ENCODE measurements around the gene NBR1. TPM values are rescaled to one million over a fixed set of nuclear protein-coding genes. Genes with fewer than 3 reads are reported as not detected.
"Not testable (repeated sequence)": the region's sequence is repeated elsewhere in the genome, so short reads cannot be mapped to it uniquely, and the experiment has no call there.

The NBR1 gene, protein sequence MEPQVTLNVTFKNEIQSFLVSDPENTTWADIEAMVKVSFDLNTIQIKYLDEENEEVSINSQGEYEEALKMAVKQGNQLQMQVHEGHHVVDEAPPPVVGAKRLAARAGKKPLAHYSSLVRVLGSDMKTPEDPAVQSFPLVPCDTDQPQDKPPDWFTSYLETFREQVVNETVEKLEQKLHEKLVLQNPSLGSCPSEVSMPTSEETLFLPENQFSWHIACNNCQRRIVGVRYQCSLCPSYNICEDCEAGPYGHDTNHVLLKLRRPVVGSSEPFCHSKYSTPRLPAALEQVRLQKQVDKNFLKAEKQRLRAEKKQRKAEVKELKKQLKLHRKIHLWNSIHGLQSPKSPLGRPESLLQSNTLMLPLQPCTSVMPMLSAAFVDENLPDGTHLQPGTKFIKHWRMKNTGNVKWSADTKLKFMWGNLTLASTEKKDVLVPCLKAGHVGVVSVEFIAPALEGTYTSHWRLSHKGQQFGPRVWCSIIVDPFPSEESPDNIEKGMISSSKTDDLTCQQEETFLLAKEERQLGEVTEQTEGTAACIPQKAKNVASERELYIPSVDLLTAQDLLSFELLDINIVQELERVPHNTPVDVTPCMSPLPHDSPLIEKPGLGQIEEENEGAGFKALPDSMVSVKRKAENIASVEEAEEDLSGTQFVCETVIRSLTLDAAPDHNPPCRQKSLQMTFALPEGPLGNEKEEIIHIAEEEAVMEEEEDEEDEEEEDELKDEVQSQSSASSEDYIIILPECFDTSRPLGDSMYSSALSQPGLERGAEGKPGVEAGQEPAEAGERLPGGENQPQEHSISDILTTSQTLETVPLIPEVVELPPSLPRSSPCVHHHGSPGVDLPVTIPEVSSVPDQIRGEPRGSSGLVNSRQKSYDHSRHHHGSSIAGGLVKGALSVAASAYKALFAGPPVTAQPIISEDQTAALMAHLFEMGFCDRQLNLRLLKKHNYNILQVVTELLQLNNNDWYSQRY
- 26.6 TPM for polyA plus RNA-seq (2012; ENCODE audit: low read depth, missing spikeins)

DNA sequence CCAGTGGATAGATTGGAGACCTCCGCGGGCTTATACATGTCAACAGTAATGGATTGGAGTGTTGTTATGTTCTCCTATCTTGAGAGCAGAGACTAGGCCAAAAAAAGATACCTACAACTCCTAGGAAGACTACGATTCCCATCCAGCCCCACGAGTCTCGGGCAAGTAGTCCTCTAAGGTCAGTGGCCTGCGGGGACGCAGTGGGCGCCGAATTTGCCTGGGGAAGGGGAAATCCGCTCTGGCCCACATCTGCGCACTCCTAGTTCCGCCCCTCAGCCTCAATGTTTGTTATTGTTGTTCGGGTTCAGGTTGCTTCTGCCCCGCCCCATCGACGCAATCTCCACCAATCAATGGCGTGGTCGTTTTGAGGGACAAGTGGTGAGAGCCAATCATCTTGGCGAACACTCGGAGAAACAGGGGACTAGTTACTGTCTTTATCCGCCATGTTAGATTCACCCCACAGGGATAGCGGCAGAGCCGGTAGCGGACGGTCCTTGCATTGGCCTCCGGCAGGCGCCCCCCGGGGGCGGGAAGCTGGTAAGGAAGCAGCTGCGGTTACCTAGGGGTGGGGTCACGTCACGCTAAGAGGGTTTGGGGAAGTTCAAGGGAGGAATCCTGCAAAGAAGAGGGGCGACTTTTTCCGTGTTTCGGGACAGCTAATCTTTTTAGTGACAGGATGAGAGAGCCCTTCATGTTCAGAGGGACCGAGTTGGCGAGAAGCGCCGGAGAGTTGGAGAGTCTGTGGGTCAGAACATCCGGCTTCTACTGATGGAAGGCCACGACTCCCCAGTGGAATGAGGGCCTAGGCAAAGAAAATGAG, at the start of gene NBR1:
Gene NBR1, plus strand, starts transcription at position 449 of the 820 bp plus-strand sequence. CDS start 4,586 bp downstream, outside the sequence.
- FAIRE-seq (peak; percentile 96), DNase-seq (ENCODE audit: insufficient read length, low spot score) (peak; percentile 72)
- TF ChIP-seq POU2F2 (IDR thresholded peaks at IDR 0.05; ENCODE audit: low read depth, low read length) (peak; percentile 35; the same call in 1 of the 2 replicates), TAF1 (IDR thresholded peaks at IDR 0.05; ENCODE audit: low read depth, low read length) (peak; percentile 82), POLR2AphosphoS5 (IDR thresholded peaks at IDR 0.05; ENCODE audit: low read depth, low read length) (peak; percentile 75), POLR2A (IDR thresholded peaks at IDR 0.05; ENCODE audit: low read depth, low read length) (peak; percentile 71; the same call in 1 of the 2 replicates), PAX5 (IDR thresholded peaks at IDR 0.05; ENCODE audit: insufficient read depth, low read length, severe bottlenecking) (peak; percentile 50), SPI1 (IDR thresholded peaks at IDR 0.05; ENCODE audit: low read depth, low read length) (peak; percentile 58)

DNA sequence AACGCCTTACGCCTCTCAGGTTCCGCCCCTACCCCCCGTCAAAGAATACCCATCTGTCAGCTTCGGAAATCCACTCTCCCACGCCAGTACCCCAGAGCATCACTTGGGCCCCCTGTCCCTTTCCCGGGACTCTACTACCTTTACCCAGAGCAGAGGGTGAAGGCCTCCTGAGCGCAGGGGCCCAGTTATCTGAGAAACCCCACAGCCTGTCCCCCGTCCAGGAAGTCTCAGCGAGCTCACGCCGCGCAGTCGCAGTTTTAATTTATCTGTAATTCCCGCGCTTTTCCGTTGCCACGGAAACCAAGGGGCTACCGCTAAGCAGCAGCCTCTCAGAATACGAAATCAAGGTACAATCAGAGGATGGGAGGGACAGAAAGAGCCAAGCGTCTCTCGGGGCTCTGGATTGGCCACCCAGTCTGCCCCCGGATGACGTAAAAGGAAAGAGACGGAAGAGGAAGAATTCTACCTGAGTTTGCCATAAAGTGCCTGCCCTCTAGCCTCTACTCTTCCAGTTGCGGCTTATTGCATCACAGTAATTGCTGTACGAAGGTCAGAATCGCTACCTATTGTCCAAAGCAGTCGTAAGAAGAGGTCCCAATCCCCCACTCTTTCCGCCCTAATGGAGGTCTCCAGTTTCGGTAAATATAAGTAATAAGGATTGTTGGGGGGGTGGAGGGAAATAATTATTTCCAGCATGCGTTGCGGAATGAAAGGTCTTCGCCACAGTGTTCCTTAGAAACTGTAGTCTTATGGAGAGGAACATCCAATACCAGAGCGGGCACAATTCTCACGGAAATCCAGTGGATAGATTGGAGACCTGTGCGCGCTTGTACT, 45.7 kb upstream of the NBR1 start, which contains the start of gene BRCA1:
Gene BRCA1, minus strand, starts transcription at position 232 of the 834 bp plus-strand sequence. CDS start 1,268 bp downstream, outside the sequence.
- DNase-seq (ENCODE audit: insufficient read length, low spot score) (peak; percentile 94), FAIRE-seq (peak; percentile 86)

DNA sequence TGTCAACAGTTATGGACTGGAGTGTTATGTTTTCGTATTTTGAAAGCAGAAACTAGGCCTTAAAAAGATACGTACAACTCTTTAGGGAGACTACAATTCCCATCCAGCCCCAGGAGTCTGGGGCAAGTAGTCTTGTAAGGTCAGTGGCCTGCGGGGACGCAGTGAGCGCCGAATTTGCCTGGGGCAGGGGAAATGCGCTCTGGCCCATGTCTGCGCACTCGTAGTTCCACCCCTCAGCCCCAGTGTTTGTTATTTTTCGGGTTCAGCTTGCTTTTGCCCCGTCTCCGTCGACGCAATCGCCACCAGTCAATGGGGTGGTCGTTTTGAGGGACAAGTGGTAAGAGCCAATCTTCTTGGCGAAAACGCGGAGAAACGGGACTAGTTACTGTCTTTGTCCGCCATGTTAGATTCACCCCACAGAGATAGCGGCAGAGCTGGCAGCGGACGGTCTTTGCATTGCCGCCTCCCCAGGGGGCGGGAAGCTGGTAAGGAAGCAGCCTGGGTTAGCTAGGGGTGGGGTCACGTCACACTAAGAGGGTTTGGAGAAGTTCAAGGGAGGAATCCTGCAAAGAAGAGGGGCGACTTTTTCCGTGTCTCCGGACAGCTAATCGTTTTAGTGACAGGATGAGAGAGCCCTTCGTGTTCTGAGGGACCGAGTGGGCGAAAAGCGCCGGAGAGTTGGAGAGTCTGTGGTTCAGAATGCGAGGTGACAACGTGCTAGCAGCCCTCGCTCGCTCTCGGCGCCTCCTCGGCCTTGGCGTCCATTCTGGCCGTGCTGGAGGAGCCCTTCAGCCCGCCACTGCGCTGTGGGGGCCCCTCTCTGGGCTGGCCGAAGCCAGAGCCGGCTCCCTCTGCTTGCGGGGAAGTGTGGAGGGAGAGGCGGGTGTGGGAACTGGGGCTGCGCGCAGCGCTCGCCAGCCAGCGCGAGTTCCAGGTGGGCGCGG, 44.8 kb upstream of the NBR1 start:
- TF ChIP-seq POU2F2 (IDR thresholded peaks at IDR 0.05; ENCODE audit: low read depth, low read length) (no peak), POLR2AphosphoS5 (IDR thresholded peaks at IDR 0.05; ENCODE audit: low read depth, low read length) (no peak), POLR2A (IDR thresholded peaks at IDR 0.05; ENCODE audit: low read depth, low read length) (no peak), SPI1 (IDR thresholded peaks at IDR 0.05; ENCODE audit: low read depth, low read length) (no peak), PAX5 (IDR thresholded peaks at IDR 0.05; ENCODE audit: insufficient read depth, low read length, severe bottlenecking) (no peak), TAF1 (IDR thresholded peaks at IDR 0.05; ENCODE audit: low read depth, low read length) (no peak)
- no peak for DNase-seq (ENCODE audit: insufficient read length, low spot score)
- no peak for FAIRE-seq

More for the DNA sequence above, 45.7 kb upstream of the NBR1 start, which contains the start of gene BRCA1:
- peak; percentile 93 for TF ChIP-seq POLR2AphosphoS5 (IDR thresholded peaks at IDR 0.05; ENCODE audit: low read depth, low read length)
- no peak for TF ChIP-seq PAX5 (IDR thresholded peaks at IDR 0.05; ENCODE audit: insufficient read depth, low read length, severe bottlenecking)
- TF ChIP-seq POLR2A (IDR thresholded peaks at IDR 0.05; ENCODE audit: low read depth, low read length) = peak; percentile 82; the same call in 1 of the 2 replicates
- TF ChIP-seq TAF1 (IDR thresholded peaks at IDR 0.05; ENCODE audit: low read depth, low read length) = peak; percentile 90
- TF ChIP-seq SPI1 (IDR thresholded peaks at IDR 0.05; ENCODE audit: low read depth, low read length) = no peak
- TF ChIP-seq POU2F2 (IDR thresholded peaks at IDR 0.05; ENCODE audit: low read depth, low read length) = no peak; the same call in 1 of the 2 replicates

DNA sequence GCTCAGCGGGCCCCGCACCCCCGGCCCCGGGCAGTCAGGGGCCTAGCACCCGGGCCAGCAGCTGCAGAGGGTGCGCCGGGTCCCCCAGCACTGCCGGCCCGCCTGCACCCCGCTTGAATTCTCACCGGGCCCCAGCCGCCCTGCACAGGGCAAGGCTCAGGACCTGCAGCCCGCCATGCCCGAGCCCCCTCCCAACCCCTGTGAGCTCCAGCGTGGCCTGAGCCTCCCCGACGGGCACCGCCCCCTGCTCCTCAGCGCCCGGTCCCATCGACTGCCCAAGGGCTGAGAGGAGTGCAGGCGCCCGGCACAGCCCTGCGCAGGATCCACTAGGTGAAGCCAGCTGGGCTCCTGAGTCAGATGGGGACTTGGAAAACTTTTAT, 44.1 kb upstream of the NBR1 start:
- no peak for DNase-seq (ENCODE audit: insufficient read length, low spot score)

DNA sequence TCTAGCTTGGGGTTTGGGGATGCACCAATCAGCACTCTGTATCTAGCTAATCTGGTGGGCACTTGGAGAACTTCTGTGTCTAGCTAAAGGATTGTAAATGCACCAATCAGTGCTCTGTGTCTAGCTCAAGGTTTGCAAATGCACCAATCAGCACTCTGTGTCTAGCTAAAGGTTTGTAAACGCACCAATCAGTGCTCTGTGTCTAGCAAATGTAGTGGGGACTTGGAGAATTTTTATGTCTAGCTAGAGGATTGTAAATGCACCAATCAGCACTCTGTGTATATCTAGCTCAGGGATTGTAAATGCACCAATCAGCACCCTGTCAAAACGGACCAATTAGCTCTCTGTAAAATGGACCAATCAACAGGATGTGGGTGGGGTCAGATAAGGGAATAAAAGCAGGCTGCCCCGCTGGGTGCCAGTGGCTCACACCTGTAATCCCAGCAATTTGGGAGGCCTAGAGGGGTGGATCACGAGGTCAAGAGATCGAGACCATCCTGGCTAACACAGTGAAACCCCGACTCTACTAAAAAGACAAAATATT, 43.6 kb upstream of the NBR1 start:
- DNase-seq (ENCODE audit: insufficient read length, low spot score); FAIRE-seq: not testable (repeated sequence)

More for the DNA sequence above, 44.1 kb upstream of the NBR1 start:
- TF ChIP-seq POLR2A (IDR thresholded peaks at IDR 0.05; ENCODE audit: low read depth, low read length) (no peak), POU2F2 (IDR thresholded peaks at IDR 0.05; ENCODE audit: low read depth, low read length) (no peak), PAX5 (IDR thresholded peaks at IDR 0.05; ENCODE audit: insufficient read depth, low read length, severe bottlenecking) (no peak), SPI1 (IDR thresholded peaks at IDR 0.05; ENCODE audit: low read depth, low read length) (no peak), POLR2AphosphoS5 (IDR thresholded peaks at IDR 0.05; ENCODE audit: low read depth, low read length) (no peak), TAF1 (IDR thresholded peaks at IDR 0.05; ENCODE audit: low read depth, low read length) (no peak)
- no peak for FAIRE-seq

DNA sequence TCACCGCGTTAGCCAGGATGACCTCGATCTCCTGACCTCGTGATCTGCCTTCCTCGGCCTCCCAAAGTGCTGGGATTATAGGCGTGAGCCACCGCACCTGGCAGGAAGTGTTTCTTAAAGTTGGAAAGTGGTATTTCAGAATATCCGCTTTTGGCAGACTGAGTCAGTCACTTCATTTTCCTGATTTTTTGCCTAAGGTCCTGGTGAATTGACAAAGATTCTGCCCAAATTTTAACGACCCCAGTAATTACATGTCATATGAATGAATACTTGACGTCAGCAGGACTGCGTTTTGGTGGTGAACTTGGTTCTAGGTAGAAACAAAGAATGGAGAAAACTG, 41.4 kb upstream of the NBR1 start:
- no peak for FAIRE-seq
- TF ChIP-seq POU2F2 (IDR thresholded peaks at IDR 0.05; ENCODE audit: low read depth, low read length) = no peak
- TF ChIP-seq POLR2AphosphoS5 (IDR thresholded peaks at IDR 0.05; ENCODE audit: low read depth, low read length) = no peak
- TF ChIP-seq PAX5 (IDR thresholded peaks at IDR 0.05; ENCODE audit: insufficient read depth, low read length, severe bottlenecking) = no peak
- TF ChIP-seq POLR2A (IDR thresholded peaks at IDR 0.05; ENCODE audit: low read depth, low read length) = no peak
- TF ChIP-seq TAF1 (IDR thresholded peaks at IDR 0.05; ENCODE audit: low read depth, low read length) = no peak
- TF ChIP-seq SPI1 (IDR thresholded peaks at IDR 0.05; ENCODE audit: low read depth, low read length) = no peak
- DNase-seq (ENCODE audit: insufficient read length, low spot score) = no peak

DNA sequence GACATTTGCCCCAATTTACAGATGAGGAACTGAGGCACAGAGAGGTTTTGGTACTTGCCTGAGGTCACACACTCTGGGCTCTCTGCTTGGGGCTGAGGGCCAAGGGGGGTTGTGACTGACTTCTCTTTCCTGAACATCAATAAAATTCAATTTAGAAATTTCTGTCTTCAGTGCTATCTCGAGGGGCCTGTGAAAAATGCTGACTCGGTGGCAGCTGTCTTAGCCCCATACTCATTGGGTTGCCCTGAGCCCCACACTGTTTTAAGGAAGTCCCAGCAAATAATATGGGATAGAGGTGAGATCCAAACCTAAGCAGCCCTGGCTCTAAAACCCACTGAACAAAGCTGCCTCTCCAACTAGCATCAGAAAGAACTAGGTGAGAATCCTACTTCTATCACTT, 38.9 kb upstream of the NBR1 start:
- no peak for DNase-seq (ENCODE audit: insufficient read length, low spot score)
- TF ChIP-seq TAF1 (IDR thresholded peaks at IDR 0.05; ENCODE audit: low read depth, low read length) (no peak), POU2F2 (IDR thresholded peaks at IDR 0.05; ENCODE audit: low read depth, low read length) (no peak), PAX5 (IDR thresholded peaks at IDR 0.05; ENCODE audit: insufficient read depth, low read length, severe bottlenecking) (no peak), SPI1 (IDR thresholded peaks at IDR 0.05; ENCODE audit: low read depth, low read length) (no peak), POLR2AphosphoS5 (IDR thresholded peaks at IDR 0.05; ENCODE audit: low read depth, low read length) (no peak)
- FAIRE-seq = no peak

Data from GM12891 (cell line).